Caco-2 (cell line): ENCODE results near the gene NAA60. TPM values are rescaled to one million over a fixed set of nuclear protein-coding genes. Genes with fewer than 3 reads are reported as not detected.

Experiments used
- BruUV-seq: library from RNA; stranded (reverse); fragments of 400-500 nt; replicated peaks from 2 replicates; lab custom pipeline; 2021; lab: Mats Ljungman, UMichigan
- CTCF ChIA-PET: fragments of 300-600 bp; sonication (Branson Sonifier 250); formaldehyde crosslinking; loops from one replicate; lab custom pipeline; 2022; ENCODE audit warnings: antibody characterized with exemption; lab: Charles Lee
- POLR2A ChIA-PET: fragments of 300-600 bp; sonication (Branson Sonifier 250); formaldehyde crosslinking; loops from one replicate; lab custom pipeline; 2022; ENCODE audit warnings: antibody characterized with exemption; lab: Charles Lee
- DNase-seq, 2 experiments: peaks; one replicate each; pipeline versions ENCODE4 v3.0.0 to v3.0.0-alpha.2; 2020 to 2022
- H3K27me3 ChIP-seq: replicated peaks from 2 replicates; pipeline ENCODE4 v1.6.0; 2011; ENCODE audit warnings: low read length; ENCODE audit not compliant: control insufficient read depth, insufficient read depth
- H3K36me3 ChIP-seq: 2 replicates; pipeline ENCODE4 v1.5.1; 2011; ENCODE audit warnings: low read length; ENCODE audit not compliant: control insufficient read depth, insufficient read depth
- H3K4me1 ChIP-seq: fragments of 250-450 bp; sonication (Bioruptor Pico); 2 replicates; pipeline ENCODE4 v1.5.1; 2020; ENCODE audit warnings: mild to moderate bottlenecking
- H3K4me3 ChIP-seq: 2 replicates; pipeline ENCODE4 v1.5.1; 2011; ENCODE audit warnings: low read depth, mild to moderate bottlenecking, control low read depth, low read length
- H3K9me3 ChIP-seq: fragments of 250-450 bp; sonication (Bioruptor Pico); 2 replicates; pipeline ENCODE4 v1.5.1; 2020; ENCODE audit warnings: mild to moderate bottlenecking, moderate library complexity
- H3K27ac Mint-ChIP-seq: one replicate; pipeline ENCODE4 v1.8.0; 2022; ENCODE audit warnings: mixed read lengths; ENCODE audit not compliant: unreplicated experiment
- H3K27me3 Mint-ChIP-seq: one replicate; pipeline ENCODE4 v1.8.0; 2022; ENCODE audit warnings: mixed read lengths; ENCODE audit not compliant: insufficient read depth, unreplicated experiment
- H3K36me3 Mint-ChIP-seq: one replicate; pipeline ENCODE4 v1.8.0; 2022; ENCODE audit warnings: mild to moderate bottlenecking, mixed read lengths; ENCODE audit not compliant: insufficient read depth, unreplicated experiment
- H3K4me1 Mint-ChIP-seq: one replicate; pipeline ENCODE4 v1.8.0; 2022; ENCODE audit warnings: low read depth, mixed read lengths; ENCODE audit not compliant: unreplicated experiment
- H3K4me3 Mint-ChIP-seq: one replicate; pipeline ENCODE4 v1.8.0; 2022; ENCODE audit warnings: mild to moderate bottlenecking, moderate library complexity, mixed read lengths; ENCODE audit not compliant: unreplicated experiment
- H3K9me3 Mint-ChIP-seq: one replicate; pipeline ENCODE4 v1.8.0; 2022; ENCODE audit warnings: mixed read lengths; ENCODE audit not compliant: unreplicated experiment
- CTCF ChIP-seq, 2 experiments: fragments of 200-600 bp in 1 of 2; IDR thresholded peaks; 1 replicate in 1 of 2; 2 replicates in 1 of 2; pipeline versions ENCODE4 v1.5.1 to v1.8.0; 2011 to 2022; ENCODE audit warnings: antibody characterized with exemption in 1 of 2, control low read depth in 1 of 2, inconsistent platforms in 1 of 2, low read depth in 1 of 2, low read length in 1 of 2, mild to moderate bottlenecking in 1 of 2, moderate library complexity in 1 of 2; ENCODE audit not compliant: insufficient read depth in 1 of 2, severe bottlenecking in 1 of 2, unreplicated experiment in 1 of 2
- intact Hi-C: fragments of 100-400 bp; cut with micrococcal nuclease; formaldehyde crosslinking; loops from one replicate; pipeline ENCODE4 v1.10.0; 2022; ENCODE audit not compliant: unreplicated experiment
- total RNA-seq: library from RNA; stranded (reverse); gene quantifications from 2 replicates; pipeline ENCODE4 v1.2.3, GENCODE V29; 2022

The NAA60 gene
- total RNA-seq, 1 experiment from 2014 or later, result 92.8 TPM

DNA sequence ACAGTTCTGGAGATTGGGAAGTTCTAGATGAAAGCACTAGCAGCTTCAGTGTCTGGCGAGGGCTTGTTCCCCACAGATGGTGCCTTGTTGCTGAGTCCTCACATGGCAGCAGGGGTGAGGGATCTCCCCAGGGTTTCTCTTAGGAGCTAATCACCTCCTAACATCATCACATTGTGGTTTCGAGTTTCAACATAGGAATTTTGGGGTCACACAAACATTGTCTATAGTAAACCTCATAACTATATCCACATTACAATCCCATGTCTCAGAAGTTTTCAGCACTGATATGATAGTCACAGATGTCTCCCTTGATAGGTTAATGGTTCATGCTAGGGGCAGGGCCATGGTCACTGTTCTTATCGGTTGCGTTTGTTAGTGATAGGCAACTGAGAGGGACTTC lies 71.1 kb downstream of the NAA60 start:
- no peak for TF ChIP-seq CTCF (IDR thresholded peaks at IDR 0.05; ENCODE audit: insufficient read depth in 1 of 2, low read depth in 1 of 2, low read length in 1 of 2, severe bottlenecking in 1 of 2, unreplicated experiment in 1 of 2)

GRCh38 chr16:3515897-3516296 lies 72.4 kb downstream of the NAA60 start:
- Histone ChIP-seq H3K9me3 (no peaks in the 10 kb centered on the region), H3K4me1 (no peaks in the 10 kb centered on the region), H3K36me3 (peaks cover 2% of the 10 kb centered on the region; the same call in 1 of the 2 replicates), H3K27me3 (no peaks in the 10 kb centered on the region; the same call in 1 of the 2 replicates), H3K4me3 (no peak overlapping the region)
- no peaks in the 10 kb centered on the region for H3K4me1 Mint-ChIP-seq
- H3K4me3 Mint-ChIP-seq, result no peak overlapping the region
- peaks cover 5% of the 10 kb centered on the region for H3K36me3 Mint-ChIP-seq
- intact Hi-C loops, result no loop called here
- no TSS peak for BruUV-seq
- H3K27ac Mint-ChIP-seq, result no peak overlapping the region
- DNase-seq, result no peak
- no peak for TF ChIP-seq CTCF (IDR thresholded peaks at IDR 0.05; ENCODE audit: insufficient read depth in 1 of 2, low read depth in 1 of 2, low read length in 1 of 2, severe bottlenecking in 1 of 2, unreplicated experiment in 1 of 2)
- ChIA-PET POLR2A (no interaction called here), CTCF (no interaction called here)
- H3K9me3 Mint-ChIP-seq, result no peaks in the 10 kb centered on the region
- no peaks in the 10 kb centered on the region for H3K27me3 Mint-ChIP-seq

More for the DNA sequence above, 71.1 kb downstream of the NAA60 start:
- no peaks in the 10 kb centered on the region for H3K27me3 Mint-ChIP-seq
- CTCF ChIA-PET, result no interaction called here
- no TSS peak for BruUV-seq
- H3K27ac Mint-ChIP-seq, result no peak overlapping the region
- H3K9me3 ChIP-seq, result no peaks in the 10 kb centered on the region
- no peaks in the 10 kb centered on the region for H3K4me1 ChIP-seq
- no peaks in the 10 kb centered on the region for H3K4me1 Mint-ChIP-seq
- no peak for DNase-seq
- intact Hi-C loops, result no loop called here
- H3K27me3 ChIP-seq, result no peaks in the 10 kb centered on the region; the same call in 1 of the 2 replicates
- H3K4me3 Mint-ChIP-seq, result no peak overlapping the region
- H3K36me3 ChIP-seq, result peaks cover 2% of the 10 kb centered on the region
- H3K4me3 ChIP-seq, result no peak overlapping the region
- H3K36me3 Mint-ChIP-seq, result peaks cover 5% of the 10 kb centered on the region
- POLR2A ChIA-PET, result no interaction called here
- H3K9me3 Mint-ChIP-seq, result no peaks in the 10 kb centered on the region

DNA sequence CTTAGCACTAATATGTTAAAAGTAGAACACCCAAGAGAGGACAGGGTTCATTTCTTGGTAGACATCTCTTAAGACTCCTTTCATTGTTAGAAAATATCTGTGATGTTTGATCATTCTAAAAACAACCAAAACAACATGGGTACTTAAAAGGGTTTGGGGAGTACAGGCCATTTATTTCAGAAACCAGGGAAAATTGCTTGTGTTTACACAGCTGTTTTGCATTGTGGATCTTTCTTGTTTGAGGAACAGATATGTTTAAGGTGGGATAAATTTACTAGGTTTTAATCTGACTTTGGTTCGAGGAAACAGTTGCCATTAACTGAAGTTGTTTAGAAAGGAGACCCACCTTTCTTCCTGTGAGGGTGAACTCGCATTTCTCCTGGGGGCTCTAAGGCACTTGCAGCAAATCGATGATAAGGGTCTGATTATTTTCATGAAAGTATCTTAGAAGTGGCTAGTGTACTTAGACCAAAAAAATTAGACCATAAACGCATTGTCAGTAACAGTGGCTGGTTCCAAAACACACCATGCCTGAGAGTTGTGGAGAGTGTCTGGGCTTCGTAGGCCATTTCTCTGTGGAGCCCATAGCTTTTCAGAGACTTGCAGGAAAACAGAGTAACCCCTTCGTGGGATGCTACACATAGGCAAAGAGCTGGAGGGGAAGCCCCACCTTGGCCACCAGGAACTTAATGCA lies 75.0 kb downstream of the NAA60 start:
- peaks cover 12% of the 10 kb centered on the region for H3K36me3 Mint-ChIP-seq
- TF ChIP-seq CTCF (IDR thresholded peaks at IDR 0.05; ENCODE audit: insufficient read depth in 1 of 2, low read depth in 1 of 2, low read length in 1 of 2, severe bottlenecking in 1 of 2, unreplicated experiment in 1 of 2), result no peak

More for the DNA sequence above, 75.0 kb downstream of the NAA60 start:
- H3K27me3 Mint-ChIP-seq, result no peaks in the 10 kb centered on the region
- POLR2A ChIA-PET, result no interaction called here
- H3K27ac Mint-ChIP-seq, result no peak overlapping the region
- no TSS peak for BruUV-seq
- no peaks in the 10 kb centered on the region for H3K4me1 Mint-ChIP-seq
- H3K4me3 ChIP-seq, result no peak overlapping the region
- no peaks in the 10 kb centered on the region for H3K9me3 ChIP-seq
- no peak overlapping the region for H3K4me3 Mint-ChIP-seq
- H3K4me1 ChIP-seq, result no peaks in the 10 kb centered on the region
- no peaks in the 10 kb centered on the region for H3K9me3 Mint-ChIP-seq
- CTCF ChIA-PET, result no interaction called here
- intact Hi-C loops, result no loop called here
- no peak for DNase-seq
- H3K27me3 ChIP-seq, result no peaks in the 10 kb centered on the region; the same call in 1 of the 2 replicates
- peaks cover 2% of the 10 kb centered on the region; the same call in 1 of the 2 replicates for H3K36me3 ChIP-seq
